NCI-H524 treated with DMSO at 0.1 percent for 48 hours (cell line): Measurements from ENCODE around the gene S100A2.
A peak's percentile ranks its signal among the peaks of the same experiment; 100 is the strongest.

ENCODE experiments used
- DNase-seq: peaks from one replicate; lab custom pipeline; 2025; lab: John Stamatoyannopoulos, UW

The S100A2 gene

DNA sequence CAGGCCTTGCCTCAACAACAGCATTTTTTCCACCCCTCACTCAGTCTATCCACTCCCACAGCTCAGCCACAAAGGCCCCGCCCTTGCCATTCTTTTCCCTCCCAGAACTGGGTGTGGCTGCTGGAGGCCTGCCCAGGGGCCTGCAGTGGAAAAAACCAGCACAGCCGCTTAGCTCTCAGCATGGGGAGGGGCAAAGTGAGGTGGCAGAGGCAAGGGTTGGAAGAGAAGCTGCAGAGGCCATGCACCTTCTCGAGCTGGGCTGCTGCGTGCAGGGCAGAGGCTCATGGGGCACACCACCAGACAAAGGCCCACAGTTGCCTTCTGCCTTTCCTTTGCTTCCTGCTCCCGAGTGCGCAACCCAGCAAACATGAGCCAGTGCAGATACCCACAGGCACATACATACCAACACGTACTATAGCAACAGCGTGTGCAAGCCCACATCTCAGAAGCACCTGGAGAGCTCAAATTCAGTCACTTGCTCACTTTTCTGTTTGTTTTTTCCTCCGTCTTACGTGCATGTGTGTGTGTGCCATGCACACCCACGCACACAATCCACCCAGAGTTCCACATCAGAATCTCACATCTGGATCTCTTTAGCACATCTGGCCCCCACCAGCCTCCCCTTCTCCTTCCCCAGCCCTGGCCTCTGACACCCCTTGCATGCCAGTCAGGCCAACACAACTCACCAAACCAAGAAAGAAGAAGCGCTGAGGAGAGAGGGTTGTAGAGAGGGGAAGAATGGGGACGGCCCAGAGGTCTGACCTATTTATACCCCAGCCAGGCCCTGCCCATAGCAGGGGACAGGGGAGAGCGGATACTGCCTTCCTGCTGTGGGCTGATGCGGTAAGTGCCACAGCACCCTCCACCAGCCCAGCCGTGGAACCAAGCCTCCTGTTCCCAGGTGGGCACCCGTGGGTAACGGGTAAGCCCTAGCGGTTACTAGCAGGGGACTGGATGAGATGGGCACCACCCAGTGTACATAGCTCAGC lies 20.3 kb downstream of the S100A2 start, which contains the start of gene S100A4:
TSS of gene S100A4 (minus strand) at position 740 of the 989 bp plus-strand sequence. CDS start 1,012 bp downstream, outside the sequence.
- DNase-seq = peak; percentile 47

GRCh38 chr1:153544453-153545066 lies 21.1 kb downstream of the S100A2 start:
- no peak for DNase-seq

GRCh38 chr1:153543736-153544135 lies 21.9 kb downstream of the S100A2 start:
- no peak for DNase-seq

DNA sequence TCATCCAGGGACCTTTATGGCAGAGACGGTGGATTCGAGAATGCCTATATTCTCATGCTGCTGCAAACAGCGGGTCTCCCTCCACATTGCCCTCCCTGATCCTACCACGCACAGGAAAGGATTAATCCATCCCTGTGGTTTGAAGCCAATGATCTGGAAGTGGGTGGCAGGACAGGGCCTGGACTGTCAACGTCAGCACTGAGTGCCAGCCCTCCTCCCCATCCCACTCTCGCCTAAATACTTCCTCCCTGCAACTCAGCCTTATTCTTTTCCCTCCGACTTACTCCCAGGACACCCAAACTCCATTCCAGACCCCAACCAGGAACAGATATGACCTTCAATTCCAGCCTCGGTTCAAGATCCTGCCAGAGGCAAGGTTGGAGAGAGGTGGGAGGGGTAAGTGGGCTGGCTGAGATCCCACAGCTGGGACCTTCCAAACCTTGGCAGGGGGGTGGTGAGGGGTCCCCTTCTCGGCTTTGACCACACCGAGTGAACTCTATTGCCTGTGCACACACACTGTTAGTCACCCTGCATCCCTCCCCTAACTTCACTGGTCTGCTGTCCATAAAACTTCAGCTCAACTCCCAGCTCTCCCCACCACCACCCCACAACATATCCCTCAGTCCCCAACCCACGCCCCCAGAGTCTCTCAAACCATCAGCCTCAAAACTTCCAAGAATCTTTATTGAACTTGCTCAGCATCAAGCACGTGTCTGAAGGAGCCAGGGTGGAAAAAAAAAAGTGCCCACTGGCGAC lies 22.5 kb downstream of the S100A2 start:
- DNase-seq = no peak

DNA sequence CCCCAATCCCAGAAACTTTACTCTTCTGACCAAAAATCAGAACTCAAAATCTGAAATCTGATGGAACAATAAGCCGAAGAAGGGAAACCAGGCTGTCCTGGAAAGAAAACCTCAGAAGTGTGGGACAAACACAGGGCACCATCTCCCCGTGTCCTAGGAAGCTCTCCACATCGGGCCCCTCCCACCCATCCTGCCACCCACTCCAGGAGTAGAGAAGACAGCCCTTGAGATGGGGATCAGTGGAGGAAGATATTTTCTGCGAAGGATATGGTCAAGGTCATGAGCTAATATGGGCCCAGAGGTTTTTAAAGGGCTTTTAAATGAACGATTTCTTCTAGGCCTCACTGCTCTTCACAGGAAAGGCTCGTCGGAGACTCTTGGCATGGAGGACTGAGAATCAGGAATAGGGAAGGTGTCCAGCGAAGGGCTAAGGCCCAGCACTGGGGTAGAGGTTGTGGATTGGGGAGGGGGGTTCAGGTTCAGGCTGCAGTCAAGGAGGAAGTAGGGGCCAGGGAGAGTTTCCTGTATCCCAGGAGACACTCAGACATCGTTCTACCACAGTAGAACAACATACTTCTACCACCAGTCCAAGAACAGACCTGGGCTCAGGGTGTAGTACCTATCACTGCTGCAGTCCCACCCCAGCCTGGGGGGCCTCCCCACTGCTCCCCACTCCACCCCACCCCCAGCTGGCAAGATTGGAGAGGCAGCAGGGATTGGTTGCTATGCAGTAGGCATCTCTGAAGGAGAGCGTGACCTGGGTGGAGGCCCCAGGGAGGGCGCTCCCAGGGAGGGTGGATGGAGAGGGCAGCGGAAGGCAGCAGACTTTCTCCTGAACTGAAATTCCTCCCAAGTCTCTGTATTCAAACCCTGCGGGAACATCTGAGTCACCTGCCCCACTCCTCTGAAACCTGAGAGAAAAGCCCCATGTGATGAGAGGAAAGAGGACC lies 23.7 kb downstream of the S100A2 start:
- DNase-seq = no peak

- DNase-seq = peak; percentile 40
These were observed 25.0 kb downstream of the S100A2 start, which contains the start of gene S100A5 for GRCh38 chr1:153540394-153541361. TSS of gene S100A5 (minus strand) at chr1:153540934. CDS start at chr1:153540191, 743 bp downstream.

- DNase-seq = no peak
These were observed 26.1 kb downstream of the S100A2 start for GRCh38 chr1:153539395-153540093.

DNA sequence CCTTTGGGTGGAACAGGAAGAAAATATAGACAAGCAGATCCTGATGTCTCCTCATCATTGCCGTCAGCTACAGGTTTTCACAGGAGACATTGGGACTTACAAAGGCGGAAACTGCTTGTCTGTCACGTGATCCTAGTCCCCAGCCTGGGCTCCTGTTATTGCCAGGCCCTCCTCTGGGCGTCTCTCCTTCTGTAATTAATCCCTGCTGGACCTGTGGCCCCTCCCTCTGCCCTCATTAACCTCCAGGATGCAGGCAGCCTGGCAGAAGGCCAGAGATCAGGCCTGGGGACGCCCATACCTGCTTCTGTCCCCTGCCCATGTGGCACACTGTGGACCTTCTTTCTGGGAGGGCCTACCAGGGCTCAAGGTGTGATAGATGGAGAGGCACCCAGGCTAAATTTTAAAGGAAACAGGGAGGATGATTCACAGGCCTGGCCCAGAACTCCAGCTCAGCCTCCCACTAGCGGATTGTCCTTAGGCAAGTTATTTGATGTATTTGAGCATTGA lies 27.3 kb downstream of the S100A2 start:
- peak; percentile 33 for DNase-seq

DNA sequence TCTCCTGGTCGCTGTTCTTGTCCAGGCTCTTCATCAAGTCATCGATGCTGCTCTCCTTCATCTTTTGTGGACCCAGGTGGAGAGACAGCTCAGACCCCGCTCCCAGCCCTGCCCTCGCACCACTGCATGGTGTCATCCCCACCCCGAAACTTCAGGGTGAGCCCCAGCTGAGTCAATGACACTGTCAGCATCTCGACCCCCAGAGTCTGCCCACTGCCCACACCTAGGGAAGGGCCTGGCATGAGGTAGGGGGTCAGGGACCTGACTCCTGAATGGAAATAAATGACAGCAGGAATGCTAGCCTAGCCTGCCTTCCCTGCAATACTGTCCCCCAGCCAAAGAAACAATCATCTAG lies 28.3 kb downstream of the S100A2 start:
- no peak for DNase-seq

DNA sequence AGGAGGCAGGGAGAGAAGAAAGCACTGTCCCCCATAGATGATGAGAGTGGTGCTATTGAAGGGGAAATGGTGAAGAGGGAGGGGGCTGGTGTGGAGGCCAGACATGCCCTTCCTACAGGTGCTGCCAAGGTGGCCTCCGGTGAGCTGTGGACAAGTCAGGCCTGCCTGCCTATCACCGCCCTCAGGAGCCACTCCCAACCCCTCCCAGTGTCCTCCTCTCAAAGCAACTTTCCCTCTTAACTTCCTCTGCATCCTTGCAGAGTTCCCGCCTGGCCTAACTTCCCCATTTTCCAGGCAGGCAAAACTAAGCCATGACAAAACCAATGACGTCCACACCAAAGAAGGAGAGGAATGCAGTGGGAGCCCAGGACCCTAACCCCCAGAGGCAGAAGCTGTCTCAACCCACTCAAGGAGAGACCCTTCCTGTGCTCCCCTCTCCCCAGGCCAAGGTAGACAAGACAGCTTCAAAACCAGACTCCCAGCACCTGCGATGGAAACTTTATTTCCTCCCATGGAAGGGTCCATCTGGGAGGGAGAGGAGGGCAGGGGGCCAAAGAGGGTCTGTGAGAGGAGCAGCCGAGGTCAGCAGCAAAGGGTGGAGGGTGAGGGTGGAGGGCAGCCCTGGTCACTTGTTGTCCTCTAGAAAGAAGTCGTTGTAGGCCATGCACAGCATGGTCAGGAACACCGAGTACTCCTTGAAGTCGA lies 28.8 kb downstream of the S100A2 start:
- no peak for DNase-seq

DNA sequence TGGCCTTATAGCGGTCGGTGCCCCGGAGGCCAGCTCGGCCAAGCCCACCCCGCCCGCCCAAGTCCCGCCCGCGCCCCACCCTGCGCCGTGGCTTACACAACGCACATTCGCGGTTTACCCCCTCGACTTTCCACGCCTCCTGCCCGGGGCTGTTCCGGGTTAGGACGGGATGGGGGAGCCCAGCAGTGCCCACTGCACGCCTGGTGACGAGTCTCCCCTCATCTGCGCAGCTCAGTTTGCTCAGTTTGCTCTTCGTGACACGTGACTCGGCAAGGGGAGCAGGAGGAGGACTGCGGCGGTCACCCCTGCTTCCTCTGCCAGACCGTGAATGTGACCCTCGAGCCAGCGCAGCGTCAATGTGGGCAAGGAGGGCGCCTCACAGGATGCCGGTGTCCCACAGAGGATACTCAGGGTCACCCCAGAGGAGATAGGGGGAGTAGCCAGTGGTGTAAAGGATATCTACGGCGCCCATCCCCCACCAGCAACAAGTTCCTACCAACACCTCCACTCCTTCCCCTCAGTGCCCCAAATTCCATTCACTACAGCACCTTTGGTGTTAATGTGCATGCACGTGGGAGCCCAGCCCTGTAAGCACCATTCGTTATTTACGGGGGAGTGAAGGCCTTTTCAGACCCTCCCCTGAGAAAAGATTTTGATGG lies 29.5 kb downstream of the S100A2 start:
- DNase-seq = no peak

DNA sequence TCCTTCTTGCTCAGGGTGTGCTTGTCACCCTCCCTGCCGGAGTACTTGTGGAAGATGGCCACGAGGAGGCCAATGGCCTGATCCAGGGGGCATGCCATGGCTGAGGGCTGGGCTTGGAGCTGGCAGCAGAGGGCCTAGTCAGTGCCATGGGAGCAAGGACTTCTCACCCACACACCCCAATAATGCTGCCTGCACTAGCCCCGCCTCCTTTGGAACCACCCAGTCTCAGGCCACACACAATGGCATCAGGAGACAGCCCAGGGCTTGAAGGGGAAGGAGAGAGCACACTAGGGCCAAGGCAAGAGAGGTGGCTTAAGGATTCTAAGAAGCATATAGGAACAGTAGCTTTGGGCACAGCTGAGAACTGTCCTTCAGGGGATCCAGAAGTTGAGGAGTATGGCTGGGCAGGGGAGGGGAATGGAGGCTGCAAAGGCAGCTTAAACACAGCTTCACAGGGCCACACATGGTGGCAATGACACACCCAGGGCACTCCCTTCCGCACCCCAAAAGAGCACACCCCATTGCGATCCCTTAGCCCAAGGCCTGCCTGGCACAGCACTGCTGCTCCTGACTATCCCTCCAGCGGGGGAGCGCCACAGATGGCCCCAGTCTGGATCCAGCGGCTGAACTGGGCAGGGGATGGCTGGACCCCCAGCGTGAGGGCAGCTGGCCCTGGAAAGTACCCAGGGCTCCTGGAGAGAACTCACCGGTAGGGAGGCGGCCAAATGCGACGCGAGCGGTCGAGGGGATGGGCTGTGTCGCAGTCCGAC lies 30.2 kb downstream of the S100A2 start, which contains the start of gene S100A6:
TSS of gene S100A6 (minus strand) at position 750 of the 770 bp plus-strand sequence. CDS start at position 98, 652 bp downstream.
- DNase-seq = no peak

DNA sequence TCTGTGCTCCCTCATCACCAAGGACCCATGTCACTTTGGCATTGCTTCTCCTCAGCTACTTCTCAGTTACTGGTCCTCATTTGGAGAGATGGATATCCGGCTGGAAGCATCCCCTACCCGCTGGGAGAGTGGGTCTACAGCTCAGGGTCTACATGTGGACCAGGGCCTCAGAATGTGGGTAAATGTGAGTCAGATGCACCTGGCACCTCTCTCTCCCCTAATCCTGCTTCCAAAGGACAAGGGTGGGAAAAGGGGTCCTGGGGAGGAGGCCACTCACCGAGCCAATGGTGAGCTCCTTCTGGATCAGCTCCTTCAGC lies 30.8 kb downstream of the S100A2 start:
- no peak for DNase-seq

- DNase-seq = no peak
These were observed 31.3 kb downstream of the S100A2 start for GRCh38 chr1:153534226-153534924.

- DNase-seq = no peak
These were observed 31.9 kb downstream of the S100A2 start for GRCh38 chr1:153533689-153534201.
